Measurements from ENCODE around the gene TK1.

Gene TK1

DNA sequence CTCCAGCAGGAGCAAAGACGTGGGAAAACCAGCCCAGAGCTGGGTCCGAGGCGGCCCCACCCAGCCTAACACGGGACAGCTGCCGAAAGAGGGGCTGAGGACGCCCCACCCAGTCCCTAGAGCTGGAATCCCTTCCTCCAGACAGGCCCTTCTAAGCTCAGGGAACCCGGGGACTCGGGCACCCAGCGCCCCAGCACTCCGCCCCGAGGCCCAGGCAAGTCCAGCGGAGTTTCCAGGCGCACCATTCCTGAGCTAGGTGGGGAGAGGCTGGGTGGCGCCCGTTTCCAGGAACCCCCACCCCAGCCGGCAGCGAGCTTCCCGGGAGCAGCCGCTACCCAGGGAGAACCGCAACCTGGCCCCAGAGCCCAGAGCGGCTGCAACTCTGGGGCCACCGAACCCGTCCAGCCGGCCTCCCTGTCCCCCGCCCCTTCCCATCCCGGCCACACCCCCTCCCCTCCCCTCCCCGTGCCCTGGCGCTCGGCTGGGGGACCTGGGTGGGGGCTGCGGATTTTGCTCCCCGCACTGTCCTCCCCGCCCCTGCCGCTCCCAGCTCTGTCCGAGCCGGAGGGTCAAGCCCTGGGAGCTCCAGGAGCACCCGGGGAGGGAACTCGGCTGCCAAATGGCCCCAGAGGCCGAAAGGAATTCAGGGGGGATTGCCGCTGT, 58.8 kb downstream of the TK1 start:
- H3K27ac ChIP-seq (replicated peaks), result peak overlapping the region; percentile 93
- TF ChIP-seq GABPA (IDR thresholded peaks at IDR 0.05; ENCODE audit: low read depth) (no peak), REST (IDR thresholded peaks at IDR 0.05; ENCODE audit: insufficient replicate concordance, low read depth) (no peak), SPI1 (IDR thresholded peaks at IDR 0.05; ENCODE audit: borderline replicate concordance, low read depth) (no peak), POLR2AphosphoS5 (IDR thresholded peaks at IDR 0.05; ENCODE audit: low read depth) (peak; percentile 8; the same call in 1 of the 2 replicates)
- TF ChIP-seq, protein P1, sequence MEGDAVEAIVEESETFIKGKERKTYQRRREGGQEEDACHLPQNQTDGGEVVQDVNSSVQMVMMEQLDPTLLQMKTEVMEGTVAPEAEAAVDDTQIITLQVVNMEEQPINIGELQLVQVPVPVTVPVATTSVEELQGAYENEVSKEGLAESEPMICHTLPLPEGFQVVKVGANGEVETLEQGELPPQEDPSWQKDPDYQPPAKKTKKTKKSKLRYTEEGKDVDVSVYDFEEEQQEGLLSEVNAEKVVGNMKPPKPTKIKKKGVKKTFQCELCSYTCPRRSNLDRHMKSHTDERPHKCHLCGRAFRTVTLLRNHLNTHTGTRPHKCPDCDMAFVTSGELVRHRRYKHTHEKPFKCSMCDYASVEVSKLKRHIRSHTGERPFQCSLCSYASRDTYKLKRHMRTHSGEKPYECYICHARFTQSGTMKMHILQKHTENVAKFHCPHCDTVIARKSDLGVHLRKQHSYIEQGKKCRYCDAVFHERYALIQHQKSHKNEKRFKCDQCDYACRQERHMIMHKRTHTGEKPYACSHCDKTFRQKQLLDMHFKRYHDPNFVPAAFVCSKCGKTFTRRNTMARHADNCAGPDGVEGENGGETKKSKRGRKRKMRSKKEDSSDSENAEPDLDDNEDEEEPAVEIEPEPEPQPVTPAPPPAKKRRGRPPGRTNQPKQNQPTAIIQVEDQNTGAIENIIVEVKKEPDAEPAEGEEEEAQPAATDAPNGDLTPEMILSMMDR (IDR thresholded peaks at IDR 0.05; ENCODE audit: insufficient read depth, low read length), result no peak
- H3K4me3 ChIP-seq (replicated peaks; ENCODE audit: insufficient read depth, low read length), result peak overlapping the region; percentile 95
- DNase-seq (ENCODE audit: low read depth in 1 of 2, low spot score in 1 of 2), result peak in 1 of 2 experiments; percentile 28
- no peaks in the 10 kb centered on the region for H3K27me3 ChIP-seq (ENCODE audit: insufficient read depth, poor library complexity, severe bottlenecking)

DNA sequence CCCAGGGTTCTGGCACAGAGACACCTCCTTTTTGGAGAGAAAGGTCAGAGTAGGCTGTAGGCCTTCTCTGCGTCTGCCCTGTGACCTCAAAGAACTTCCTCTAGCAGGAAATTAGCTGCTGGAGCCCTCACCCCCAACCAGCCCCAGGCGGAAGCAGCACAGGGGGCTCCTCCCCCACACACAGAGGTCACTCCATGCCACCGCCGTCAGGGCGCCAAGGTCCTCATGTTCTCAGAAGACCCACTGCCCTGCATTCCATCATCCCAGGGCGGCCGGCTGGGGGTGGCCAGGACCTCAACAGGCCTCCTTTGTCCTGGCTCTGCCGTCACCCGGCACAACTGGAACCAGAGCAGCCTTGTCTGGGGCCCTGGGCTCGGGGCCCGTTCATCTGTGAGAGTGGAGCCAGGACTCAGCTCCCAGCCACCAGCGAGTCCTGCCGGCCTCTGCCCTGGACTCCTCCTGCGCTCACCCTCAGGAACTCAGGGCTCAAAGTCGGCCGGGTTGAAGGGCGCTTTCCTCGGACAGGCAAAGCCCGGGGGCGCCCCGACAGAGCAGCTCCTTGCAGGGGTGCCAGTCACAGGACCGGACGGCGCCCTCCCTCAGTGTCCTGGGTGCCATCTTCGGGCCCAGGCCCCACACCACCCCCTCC, 59.5 kb downstream of the TK1 start:
- Histone ChIP-seq H3K27me3 (ENCODE audit: insufficient read depth, poor library complexity, severe bottlenecking) (no peaks in the 10 kb centered on the region), H3K4me3 (replicated peaks; ENCODE audit: insufficient read depth, low read length) (peak overlapping the region; percentile 95), H3K27ac (replicated peaks) (peak overlapping the region; percentile 93)
- peak; percentile 83 to 90 for DNase-seq (ENCODE audit: low read depth in 1 of 2, low spot score in 1 of 2)
- TF ChIP-seq REST (IDR thresholded peaks at IDR 0.05; ENCODE audit: insufficient replicate concordance, low read depth), result no peak
- peak; percentile 64 for TF ChIP-seq GABPA (IDR thresholded peaks at IDR 0.05; ENCODE audit: low read depth)

DNA sequence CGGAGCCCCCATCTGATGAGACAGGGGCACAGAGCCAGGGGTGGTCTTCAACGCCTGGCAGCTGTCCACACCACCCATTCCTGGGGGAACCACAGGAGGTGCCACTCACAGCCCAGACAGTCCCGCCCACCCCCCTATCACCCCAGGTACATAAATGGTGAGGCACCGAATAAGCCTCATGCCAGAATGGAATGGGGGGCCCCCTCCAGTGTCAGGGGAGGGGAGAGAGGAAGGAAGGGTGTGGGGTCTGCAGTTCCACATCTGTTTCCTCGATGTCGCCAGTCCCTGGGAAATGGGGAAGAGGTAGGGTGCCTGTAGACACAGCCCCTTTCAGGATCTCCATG, 60.0 kb downstream of the TK1 start:
- H3K4me3 ChIP-seq (replicated peaks; ENCODE audit: insufficient read depth, low read length), result peak overlapping the region; percentile 95
- DNase-seq (ENCODE audit: low read depth in 1 of 2, low spot score in 1 of 2), result no peak
- H3K27ac ChIP-seq (replicated peaks), result peak overlapping the region; percentile 93
- TF ChIP-seq, protein P1 (IDR thresholded peaks at IDR 0.05; ENCODE audit: insufficient read depth, low read length), result no peak
- TF ChIP-seq SPI1 (IDR thresholded peaks at IDR 0.05; ENCODE audit: borderline replicate concordance, low read depth) (peak; percentile 77), POLR2AphosphoS5 (IDR thresholded peaks at IDR 0.05; ENCODE audit: low read depth) (peak; percentile 46; the same call in 1 of the 2 replicates)
- H3K27me3 ChIP-seq (ENCODE audit: insufficient read depth, poor library complexity, severe bottlenecking), result no peaks in the 10 kb centered on the region

- H3K27me3 ChIP-seq (ENCODE audit: insufficient read depth, poor library complexity, severe bottlenecking), result no peaks in the 10 kb centered on the region
- DNase-seq (ENCODE audit: low read depth in 1 of 2, low spot score in 1 of 2), result peak in 1 of 2 experiments; percentile 56
- H3K27ac ChIP-seq (replicated peaks), result peak overlapping the region; percentile 93
- H3K4me3 ChIP-seq (replicated peaks; ENCODE audit: insufficient read depth, low read length), result peak overlapping the region; percentile 95
- TF ChIP-seq GABPA (IDR thresholded peaks at IDR 0.05; ENCODE audit: low read depth) (no peak), SPI1 (IDR thresholded peaks at IDR 0.05; ENCODE audit: borderline replicate concordance, low read depth) (no peak), POLR2AphosphoS5 (IDR thresholded peaks at IDR 0.05; ENCODE audit: low read depth) (no peak), REST (IDR thresholded peaks at IDR 0.05; ENCODE audit: insufficient replicate concordance, low read depth) (no peak)
- TF ChIP-seq, protein P1 (IDR thresholded peaks at IDR 0.05; ENCODE audit: insufficient read depth, low read length), result no peak
Measured at GRCh38 chr17:78125976-78126894, 60.6 kb downstream of the TK1 start.
